ENCODE results near the gene SDF2.

DNA sequence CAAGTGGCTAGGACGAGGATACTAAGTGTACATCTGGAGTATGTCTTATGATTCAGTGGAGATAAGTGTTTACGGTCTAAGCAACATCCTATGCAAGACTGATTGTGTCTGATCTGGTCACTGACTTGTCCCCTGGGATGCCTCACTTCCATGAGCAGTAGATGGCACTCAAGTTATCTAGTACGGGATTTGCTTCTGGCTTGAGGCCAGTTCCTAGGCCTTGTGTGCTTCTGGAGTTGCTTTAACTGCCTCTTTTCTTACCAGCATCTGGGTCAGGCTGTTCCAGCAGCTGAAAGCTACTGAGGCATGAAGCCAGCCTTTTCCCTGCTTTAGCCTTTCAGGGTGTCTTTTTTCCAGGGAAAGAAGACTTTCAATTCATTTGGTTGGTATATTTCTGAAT, 23.3 kb upstream of the SDF2 start:
- TF ChIP-seq, protein P1, sequence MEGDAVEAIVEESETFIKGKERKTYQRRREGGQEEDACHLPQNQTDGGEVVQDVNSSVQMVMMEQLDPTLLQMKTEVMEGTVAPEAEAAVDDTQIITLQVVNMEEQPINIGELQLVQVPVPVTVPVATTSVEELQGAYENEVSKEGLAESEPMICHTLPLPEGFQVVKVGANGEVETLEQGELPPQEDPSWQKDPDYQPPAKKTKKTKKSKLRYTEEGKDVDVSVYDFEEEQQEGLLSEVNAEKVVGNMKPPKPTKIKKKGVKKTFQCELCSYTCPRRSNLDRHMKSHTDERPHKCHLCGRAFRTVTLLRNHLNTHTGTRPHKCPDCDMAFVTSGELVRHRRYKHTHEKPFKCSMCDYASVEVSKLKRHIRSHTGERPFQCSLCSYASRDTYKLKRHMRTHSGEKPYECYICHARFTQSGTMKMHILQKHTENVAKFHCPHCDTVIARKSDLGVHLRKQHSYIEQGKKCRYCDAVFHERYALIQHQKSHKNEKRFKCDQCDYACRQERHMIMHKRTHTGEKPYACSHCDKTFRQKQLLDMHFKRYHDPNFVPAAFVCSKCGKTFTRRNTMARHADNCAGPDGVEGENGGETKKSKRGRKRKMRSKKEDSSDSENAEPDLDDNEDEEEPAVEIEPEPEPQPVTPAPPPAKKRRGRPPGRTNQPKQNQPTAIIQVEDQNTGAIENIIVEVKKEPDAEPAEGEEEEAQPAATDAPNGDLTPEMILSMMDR (conservative IDR thresholded peaks at IDR 0.05 in 1 of 2, IDR thresholded peaks at IDR 0.05 in 1 of 2; ENCODE audit: low read depth in 1 of 2, low read length in 2 of 2): no peak
- TF ChIP-seq EZH2 (IDR thresholded peaks at IDR 0.05; ENCODE audit: low read length, missing control alignments): no peak

Measured in fibroblast of lung (primary cell).